GM23338 (cell line): ENCODE data around the gene PLD1.

Experiments
- CREB1 ChIP-seq: fragments of 250-450 bp; sonication (Bioruptor Pico); IDR thresholded peaks from 2 replicates; pipeline ENCODE4 v1.5.0; 2020; ENCODE audit warnings: low read depth, mild to moderate bottlenecking, moderate library complexity
- EZH2 ChIP-seq: fragments of 200-600 bp; sonication (generic); IDR thresholded peaks from one replicate; pipeline ENCODE4 v1.8.0; 2017; ENCODE audit warnings: antibody characterized with exemption, mild to moderate bottlenecking, low read depth; ENCODE audit not compliant: unreplicated experiment
- EZH2phosphoT487 ChIP-seq: fragments of 200-600 bp; sonication (generic); IDR thresholded peaks from one replicate; pipeline ENCODE4 v1.8.1; 2018; ENCODE audit warnings: antibody characterized with exemption; ENCODE audit not compliant: unreplicated experiment
- JUNB ChIP-seq: IDR thresholded peaks from one replicate; pipeline ENCODE4 v1.6.1; 2016; ENCODE audit warnings: antibody characterized with exemption; ENCODE audit not compliant: unreplicated experiment
- POLR2AphosphoS5 ChIP-seq: IDR thresholded peaks from 2 replicates; pipeline ENCODE4 v1.6.1; 2016; ENCODE audit warnings: antibody characterized with exemption, low read depth
- STAT1 ChIP-seq: IDR thresholded peaks from one replicate; pipeline ENCODE4 v1.6.1; 2016; ENCODE audit warnings: antibody characterized with exemption; ENCODE audit not compliant: unreplicated experiment
- ZNF114 ChIP-seq: fragments of 250-450 bp; sonication (Bioruptor Pico); IDR thresholded peaks from 2 replicates; pipeline ENCODE4 v1.5.0; 2020; ENCODE audit warnings: mild to moderate bottlenecking, moderate library complexity
- ZNF331 ChIP-seq: fragments of 250-450 bp; sonication (Bioruptor Pico); IDR thresholded peaks from 2 replicates; pipeline ENCODE4 v1.5.0; 2020; ENCODE audit warnings: low read depth, mild to moderate bottlenecking, moderate library complexity
- TF ChIP-seq, protein P1 (sequence below), 2 experiments: fragments of 200-600 bp in 1 of 2; sonication (generic) in 1 of 2; conservative IDR thresholded peaks; 2 replicates each; pipeline versions ENCODE4 v1.5.1 to v1.6.1; 2016 to 2017; ENCODE audit warnings: antibody characterized with exemption in 2 of 2, low read depth in 2 of 2, mild to moderate bottlenecking in 2 of 2, moderate library complexity in 1 of 2
- TF ChIP-seq, protein P2 (sequence below): IDR thresholded peaks from one replicate; pipeline ENCODE4 v1.6.1; 2018; ENCODE audit warnings: antibody characterized with exemption; ENCODE audit not compliant: unreplicated experiment

DNA sequence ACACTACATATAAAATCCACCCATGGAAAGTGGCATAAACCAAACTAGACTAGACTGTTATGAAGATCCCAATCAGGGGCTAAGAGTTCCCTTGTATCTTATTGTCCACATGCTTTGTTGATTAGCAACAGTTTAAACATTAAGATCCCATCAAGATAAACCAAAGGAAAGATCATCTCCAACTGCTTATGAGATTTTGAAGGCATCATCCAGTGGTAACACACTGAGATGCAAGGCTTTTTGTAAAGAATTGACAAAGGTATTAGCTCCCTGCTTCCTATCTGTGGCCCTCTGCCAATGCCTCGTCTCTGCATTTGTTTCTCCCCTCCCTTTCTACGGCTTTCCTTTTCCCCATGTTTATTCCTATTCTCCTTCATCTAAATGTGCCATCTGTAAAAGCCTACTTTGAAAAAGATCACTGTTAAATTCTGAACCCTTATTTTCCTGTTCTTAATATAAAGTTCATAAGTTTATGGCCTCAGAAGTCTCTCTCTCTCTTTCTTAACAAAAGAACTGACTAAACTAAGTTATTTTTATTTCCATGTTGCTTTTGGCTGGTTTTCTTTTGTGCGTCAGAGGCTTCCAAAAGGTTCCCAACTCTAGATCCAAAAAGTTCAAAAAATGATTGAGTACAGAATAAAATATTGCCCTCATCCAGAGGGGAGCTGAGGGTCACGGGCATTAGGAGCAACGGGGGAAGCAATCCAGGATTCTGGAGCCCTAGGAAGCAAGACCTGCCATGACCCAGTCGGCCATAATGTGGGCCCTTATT lies 5.5 kb downstream of the PLD1 start:
- TF ChIP-seq, protein P1, sequence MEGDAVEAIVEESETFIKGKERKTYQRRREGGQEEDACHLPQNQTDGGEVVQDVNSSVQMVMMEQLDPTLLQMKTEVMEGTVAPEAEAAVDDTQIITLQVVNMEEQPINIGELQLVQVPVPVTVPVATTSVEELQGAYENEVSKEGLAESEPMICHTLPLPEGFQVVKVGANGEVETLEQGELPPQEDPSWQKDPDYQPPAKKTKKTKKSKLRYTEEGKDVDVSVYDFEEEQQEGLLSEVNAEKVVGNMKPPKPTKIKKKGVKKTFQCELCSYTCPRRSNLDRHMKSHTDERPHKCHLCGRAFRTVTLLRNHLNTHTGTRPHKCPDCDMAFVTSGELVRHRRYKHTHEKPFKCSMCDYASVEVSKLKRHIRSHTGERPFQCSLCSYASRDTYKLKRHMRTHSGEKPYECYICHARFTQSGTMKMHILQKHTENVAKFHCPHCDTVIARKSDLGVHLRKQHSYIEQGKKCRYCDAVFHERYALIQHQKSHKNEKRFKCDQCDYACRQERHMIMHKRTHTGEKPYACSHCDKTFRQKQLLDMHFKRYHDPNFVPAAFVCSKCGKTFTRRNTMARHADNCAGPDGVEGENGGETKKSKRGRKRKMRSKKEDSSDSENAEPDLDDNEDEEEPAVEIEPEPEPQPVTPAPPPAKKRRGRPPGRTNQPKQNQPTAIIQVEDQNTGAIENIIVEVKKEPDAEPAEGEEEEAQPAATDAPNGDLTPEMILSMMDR (conservative IDR thresholded peaks at IDR 0.05; ENCODE audit: low read depth in 2 of 2) = no peak
- TF ChIP-seq EZH2 (no peak), JUNB (no peak), POLR2AphosphoS5 (no peak), CREB1 (CRISPR knock-in tag) (no peak), STAT1 (no peak), EZH2phosphoT487 (no peak), ZNF331 (CRISPR knock-in tag) (no peak), ZNF114 (CRISPR knock-in tag) (no peak)
- TF ChIP-seq, protein P2, sequence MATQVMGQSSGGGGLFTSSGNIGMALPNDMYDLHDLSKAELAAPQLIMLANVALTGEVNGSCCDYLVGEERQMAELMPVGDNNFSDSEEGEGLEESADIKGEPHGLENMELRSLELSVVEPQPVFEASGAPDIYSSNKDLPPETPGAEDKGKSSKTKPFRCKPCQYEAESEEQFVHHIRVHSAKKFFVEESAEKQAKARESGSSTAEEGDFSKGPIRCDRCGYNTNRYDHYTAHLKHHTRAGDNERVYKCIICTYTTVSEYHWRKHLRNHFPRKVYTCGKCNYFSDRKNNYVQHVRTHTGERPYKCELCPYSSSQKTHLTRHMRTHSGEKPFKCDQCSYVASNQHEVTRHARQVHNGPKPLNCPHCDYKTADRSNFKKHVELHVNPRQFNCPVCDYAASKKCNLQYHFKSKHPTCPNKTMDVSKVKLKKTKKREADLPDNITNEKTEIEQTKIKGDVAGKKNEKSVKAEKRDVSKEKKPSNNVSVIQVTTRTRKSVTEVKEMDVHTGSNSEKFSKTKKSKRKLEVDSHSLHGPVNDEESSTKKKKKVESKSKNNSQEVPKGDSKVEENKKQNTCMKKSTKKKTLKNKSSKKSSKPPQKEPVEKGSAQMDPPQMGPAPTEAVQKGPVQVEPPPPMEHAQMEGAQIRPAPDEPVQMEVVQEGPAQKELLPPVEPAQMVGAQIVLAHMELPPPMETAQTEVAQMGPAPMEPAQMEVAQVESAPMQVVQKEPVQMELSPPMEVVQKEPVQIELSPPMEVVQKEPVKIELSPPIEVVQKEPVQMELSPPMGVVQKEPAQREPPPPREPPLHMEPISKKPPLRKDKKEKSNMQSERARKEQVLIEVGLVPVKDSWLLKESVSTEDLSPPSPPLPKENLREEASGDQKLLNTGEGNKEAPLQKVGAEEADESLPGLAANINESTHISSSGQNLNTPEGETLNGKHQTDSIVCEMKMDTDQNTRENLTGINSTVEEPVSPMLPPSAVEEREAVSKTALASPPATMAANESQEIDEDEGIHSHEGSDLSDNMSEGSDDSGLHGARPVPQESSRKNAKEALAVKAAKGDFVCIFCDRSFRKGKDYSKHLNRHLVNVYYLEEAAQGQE = no peak
